Neural cell (in vitro differentiated cells): ENCODE measurements around the gene SLC7A14.

ENCODE experiments used
- CTCF ChIP-seq: fragments of 450-650 bp; IDR thresholded peaks from 2 replicates; pipeline ENCODE4 v1.5.1; 2014; ENCODE audit warnings: antibody characterized with exemption, mild to moderate bottlenecking, moderate library complexity; ENCODE audit not compliant: poor library complexity, severe bottlenecking
- EP300 ChIP-seq: fragments of 450-650 bp; conservative IDR thresholded peaks from 2 replicates; pipeline ENCODE4 v1.6.1; 2014; ENCODE audit warnings: antibody characterized with exemption, mild to moderate bottlenecking, moderate library complexity; ENCODE audit not compliant: poor library complexity, severe bottlenecking
- MXI1 ChIP-seq: fragments of 450-650 bp; conservative IDR thresholded peaks from 2 replicates; pipeline ENCODE4 v1.6.1; 2014; ENCODE audit warnings: antibody characterized with exemption, mild to moderate bottlenecking; ENCODE audit not compliant: poor library complexity, severe bottlenecking
- POLR2AphosphoS5 ChIP-seq: IDR thresholded peaks from 2 replicates; pipeline ENCODE4 v1.6.1; 2012
- RAD21 ChIP-seq: fragments of 450-650 bp; conservative IDR thresholded peaks from 2 replicates; pipeline ENCODE4 v1.6.1; 2014; ENCODE audit warnings: antibody characterized with exemption, mild to moderate bottlenecking, moderate library complexity
- REST ChIP-seq: IDR thresholded peaks from 2 replicates; pipeline ENCODE4 v1.6.1; 2012; ENCODE audit warnings: borderline replicate concordance
- TAF1 ChIP-seq: IDR thresholded peaks from 2 replicates; pipeline ENCODE4 v1.6.1; 2012; ENCODE audit warnings: low read depth

GRCh38 chr3:170599091-170599490 is 13.2 kb upstream of the SLC7A14 start:
- TF ChIP-seq CTCF (no peak), POLR2AphosphoS5 (no peak), MXI1 (no peak), REST (no peak), EP300 (no peak), TAF1 (no peak), RAD21 (no peak)
